Lower lobe of right lung (tissue), 2 donors: ENCODE data around the gene ATXN7L1. TPM values are rescaled to one million over a fixed set of nuclear protein-coding genes. Genes with fewer than 3 reads are reported as not detected.

Experiments used
- ATAC-seq, 2 donors: fragments of 200-7000 bp; cut with Tn5 transposase; one replicate each; pipeline ENCODE4 v1.9.1; 2020 to 2022; ENCODE audit warnings: mild to moderate bottlenecking in 2 of 2, moderate library complexity in 2 of 2
- DNase-seq: peaks from one replicate; pipeline ENCODE4 v3.0.0-alpha.2; 2020
- H3K27ac ChIP-seq: fragments of 200-600 bp; one replicate; pipeline ENCODE4 v1.8.0; 2022
- H3K27me3 ChIP-seq: fragments of 200-600 bp; one replicate; pipeline ENCODE4 v1.8.0; 2022; ENCODE audit warnings: low read depth
- H3K36me3 ChIP-seq: fragments of 200-600 bp; one replicate; pipeline ENCODE4 v1.8.0; 2022; ENCODE audit warnings: mild to moderate bottlenecking
- H3K4me1 ChIP-seq: fragments of 200-600 bp; one replicate; pipeline ENCODE4 v1.8.0; 2022
- H3K4me3 ChIP-seq: fragments of 200-600 bp; one replicate; pipeline ENCODE4 v1.8.0; 2022; ENCODE audit warnings: mild to moderate bottlenecking
- H3K9me3 ChIP-seq: fragments of 200-600 bp; one replicate; pipeline ENCODE4 v1.8.0; 2022
- CTCF ChIP-seq: fragments of 200-600 bp; IDR thresholded peaks from one replicate; pipeline ENCODE4 v1.8.0; 2022; ENCODE audit warnings: antibody characterized with exemption, mild to moderate bottlenecking
- intact Hi-C: fragments of 100-400 bp; cut with DNase I; formaldehyde crosslinking; loops from one replicate; pipeline ENCODE4 v1.11.0; 2022
- total RNA-seq: library from RNA; stranded (reverse); fragmentation: NEBNext Ultra II Directional; extraction: Animal tissue kit (Norgen Biotek cat#: 25700); gene quantifications from one replicate; pipeline ENCODE4 v1.2.1, GENCODE V29; 2021
- donor health status: DM: no; HTN: yes; CAD: no; lungs with severe emphysema.

Gene ATXN7L1
- total RNA-seq, 1 donor from 2014 or later = 17.7 TPM

- H3K36me3 ChIP-seq = peaks cover 10% of the 10 kb centered on the region
- no peak overlapping the region for H3K4me3 ChIP-seq
- H3K27me3 ChIP-seq = no peaks in the 10 kb centered on the region
- TF ChIP-seq CTCF = no peak
- H3K9me3 ChIP-seq = no peaks in the 10 kb centered on the region
- DNase-seq (no peak), ATAC-seq (no peak)
- no peaks in the 10 kb centered on the region for H3K4me1 ChIP-seq
- intact Hi-C loops = no loop called here
- no peak overlapping the region for H3K27ac ChIP-seq
These were observed 127.7 kb downstream of the ATXN7L1 start for GRCh38 chr7:105748701-105749100.

GRCh38 chr7:105745681-105746330, 130.6 kb downstream of the ATXN7L1 start:
- Histone ChIP-seq H3K9me3 (no peaks in the 10 kb centered on the region), H3K36me3 (no peaks in the 10 kb centered on the region), H3K27ac (no peak overlapping the region), H3K4me3 (no peak overlapping the region), H3K4me1 (no peaks in the 10 kb centered on the region), H3K27me3 (no peaks in the 10 kb centered on the region)
- ATAC-seq = no peak
- intact Hi-C loops = no loop called here
- no peak for DNase-seq
- no peak for TF ChIP-seq CTCF

- ATAC-seq (no peak), DNase-seq (no peak)
- Histone ChIP-seq H3K9me3 (no peaks in the 10 kb centered on the region), H3K36me3 (no peaks in the 10 kb centered on the region), H3K27me3 (no peaks in the 10 kb centered on the region), H3K4me1 (no peaks in the 10 kb centered on the region), H3K4me3 (no peak overlapping the region), H3K27ac (no peak overlapping the region)
- TF ChIP-seq CTCF = no peak
- intact Hi-C loops = no loop called here
These were observed 132.1 kb downstream of the ATXN7L1 start for GRCh38 chr7:105744258-105744657.

GRCh38 chr7:105743351-105744090, 132.9 kb downstream of the ATXN7L1 start:
- H3K9me3 ChIP-seq = no peaks in the 10 kb centered on the region
- no peak overlapping the region for H3K27ac ChIP-seq
- DNase-seq = no peak
- H3K27me3 ChIP-seq = no peaks in the 10 kb centered on the region
- H3K4me3 ChIP-seq = no peak overlapping the region
- intact Hi-C loops = no loop called here
- H3K36me3 ChIP-seq = no peaks in the 10 kb centered on the region
- ATAC-seq = peak in 1 of 2 donors; percentile 35
- TF ChIP-seq CTCF = no peak
- no peaks in the 10 kb centered on the region for H3K4me1 ChIP-seq

- Histone ChIP-seq H3K36me3 (no peaks in the 10 kb centered on the region), H3K27me3 (no peaks in the 10 kb centered on the region), H3K9me3 (no peaks in the 10 kb centered on the region), H3K4me3 (no peak overlapping the region), H3K4me1 (no peaks in the 10 kb centered on the region), H3K27ac (no peak overlapping the region)
- ATAC-seq (no peak), DNase-seq (no peak)
- intact Hi-C loops = no loop called here
- TF ChIP-seq CTCF = no peak
These were observed 133.6 kb downstream of the ATXN7L1 start for GRCh38 chr7:105742787-105743186.
